Stimulated activated CD4-positive, alpha-beta T cell treated with anti-CD3 and anti-CD28 coated beads, TNF-alpha, amount 100 ng/mL, for 24 hours (primary cell): ENCODE results near the gene ANK2.

Experiments used
- DNase-seq, 3 experiments: peaks; one replicate each; pipeline ENCODE4 v3.0.0-alpha.2; 2020; ENCODE audit warnings: low read depth in 3 of 3

ANK2 gene

DNA sequence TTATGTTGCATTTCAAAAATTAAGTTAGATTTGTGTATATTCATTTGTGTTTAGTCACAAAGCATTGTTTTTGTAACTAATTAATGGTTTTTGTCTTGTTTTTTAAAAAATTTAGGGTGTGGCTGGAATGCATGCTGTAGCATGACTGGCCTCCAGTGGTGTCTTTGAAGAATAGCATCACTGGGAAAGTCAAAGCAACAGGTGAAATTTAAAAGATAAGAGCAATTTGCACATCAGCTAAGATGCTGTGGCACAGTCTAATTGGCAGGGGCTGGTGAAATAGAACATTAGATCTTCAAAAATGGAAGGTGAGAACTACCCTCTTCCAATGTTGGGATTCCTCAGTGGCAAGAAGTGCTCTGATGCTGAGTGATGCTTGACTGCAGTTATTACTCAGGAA lies 45.3 kb downstream of the ANK2 start:
- DNase-seq, result no peak

GRCh38 chr4:113101669-113102068 lies 52.2 kb downstream of the ANK2 start:
- DNase-seq, result no peak

DNA sequence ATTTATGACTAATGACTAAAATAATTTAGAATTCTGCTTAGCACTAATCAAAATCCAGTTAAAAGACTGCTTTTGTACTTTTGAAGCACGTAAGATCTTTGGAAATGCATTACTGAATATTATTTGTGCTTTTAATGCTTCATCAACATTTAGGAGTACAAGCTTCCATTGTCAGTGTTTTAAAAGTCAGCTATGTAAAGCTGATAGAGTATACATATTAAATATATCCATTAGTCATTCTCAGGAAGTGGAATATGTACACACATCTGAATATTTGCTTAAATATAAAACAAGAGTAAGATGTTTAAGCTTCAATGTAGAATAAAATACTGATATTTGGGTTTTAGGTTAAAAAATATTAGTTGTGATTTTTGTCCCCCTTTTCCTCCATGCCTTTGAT lies 54.1 kb downstream of the ANK2 start:
- no peak for DNase-seq

DNA sequence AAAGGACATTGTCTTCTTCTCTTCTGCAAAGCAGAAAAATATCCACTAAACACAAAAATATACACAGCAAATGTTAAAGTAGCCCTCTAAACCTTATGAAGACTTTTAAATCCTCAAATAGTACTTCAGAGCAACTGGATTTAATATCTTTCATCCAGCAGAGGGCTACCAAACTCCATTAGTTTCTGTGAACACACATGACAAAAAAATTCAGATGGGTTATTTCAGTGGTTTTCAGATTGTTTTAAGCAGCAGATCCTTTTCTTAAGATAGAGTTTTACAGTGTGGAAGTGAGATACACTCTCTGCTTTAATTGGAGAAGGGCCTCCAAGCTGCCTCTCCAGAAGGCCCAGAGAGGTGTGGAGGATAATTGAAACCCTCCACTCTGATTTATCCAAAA lies 56.7 kb downstream of the ANK2 start:
- no peak for DNase-seq

DNA sequence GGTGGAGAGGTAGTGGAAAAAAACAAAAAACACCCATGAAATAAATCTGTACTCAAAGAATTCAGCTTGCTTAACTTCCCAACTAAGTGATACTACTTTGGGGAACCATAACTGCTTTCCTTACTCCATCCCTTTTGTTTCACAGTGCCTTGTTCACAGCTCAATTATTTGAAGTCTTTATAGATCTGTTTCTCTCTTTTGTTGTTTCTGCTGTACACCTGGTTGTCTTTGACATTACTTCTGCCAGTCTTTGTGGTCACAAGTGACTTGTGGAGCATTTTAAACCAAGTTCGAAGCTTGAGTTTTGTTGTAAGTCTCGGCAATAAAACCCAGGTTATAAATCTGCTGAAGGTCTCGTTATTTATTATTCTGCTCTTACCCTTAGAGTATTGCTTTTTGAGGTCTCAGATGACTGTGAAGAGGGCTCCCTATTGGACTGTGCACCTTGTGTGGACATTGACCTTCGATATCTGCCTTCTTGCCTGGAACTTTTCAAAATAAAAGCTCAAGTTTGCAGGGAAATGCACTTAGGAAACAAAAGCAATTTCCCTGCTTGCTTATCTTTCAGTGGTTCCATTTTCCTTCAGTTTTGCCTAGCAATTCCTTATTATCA lies 59.8 kb downstream of the ANK2 start:
- DNase-seq, result no peak

- DNase-seq, result no peak
Observed at GRCh38 chr4:113112338-113112978, 63.0 kb downstream of the ANK2 start.

GRCh38 chr4:113113151-113113550 lies 63.7 kb downstream of the ANK2 start:
- DNase-seq, result no peak

DNA sequence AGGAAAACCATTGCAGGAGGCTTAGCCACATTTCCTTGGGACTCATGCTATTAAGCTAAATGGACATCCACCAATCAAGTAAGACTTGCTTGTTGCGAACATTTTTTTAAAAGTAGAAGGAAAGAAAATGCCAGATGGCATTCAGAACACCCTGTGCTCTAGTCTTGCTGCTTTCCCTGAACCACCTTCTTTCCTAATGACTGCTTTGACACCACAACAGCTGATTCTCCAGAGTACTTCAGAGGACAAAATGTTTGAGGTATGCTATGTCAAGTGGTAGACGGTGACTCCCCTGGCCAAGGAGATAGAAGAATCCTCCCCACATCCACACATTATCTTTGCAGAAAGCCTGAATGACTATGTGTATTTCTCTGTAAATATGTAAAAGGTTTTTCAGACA lies 65.4 kb downstream of the ANK2 start:
- DNase-seq, result no peak

GRCh38 chr4:113116414-113117357 lies 67.2 kb downstream of the ANK2 start:
- no peak for DNase-seq

- DNase-seq, result no peak
Observed at GRCh38 chr4:113117358-113117702, 67.9 kb downstream of the ANK2 start.

GRCh38 chr4:113122066-113122465 lies 72.6 kb downstream of the ANK2 start:
- no peak for DNase-seq

DNA sequence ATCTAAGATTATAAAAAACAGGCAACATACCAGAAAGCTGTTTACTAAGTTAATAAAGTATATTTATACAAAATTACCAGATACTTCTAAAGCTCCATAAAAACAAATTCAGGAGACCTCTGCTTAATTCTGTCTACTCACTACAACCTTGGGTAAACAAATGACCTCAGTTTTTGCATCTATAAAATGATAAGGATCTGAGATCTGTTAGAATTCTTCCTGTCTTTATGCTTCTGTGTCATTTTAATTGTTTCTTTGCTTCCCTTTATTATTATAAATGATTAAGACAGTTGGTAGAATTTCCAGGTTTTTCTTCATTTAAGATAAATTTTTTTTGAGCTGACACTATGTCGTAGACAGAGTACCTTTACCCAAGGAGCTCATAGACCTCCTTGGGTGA lies 76.0 kb downstream of the ANK2 start:
- no peak for DNase-seq

DNA sequence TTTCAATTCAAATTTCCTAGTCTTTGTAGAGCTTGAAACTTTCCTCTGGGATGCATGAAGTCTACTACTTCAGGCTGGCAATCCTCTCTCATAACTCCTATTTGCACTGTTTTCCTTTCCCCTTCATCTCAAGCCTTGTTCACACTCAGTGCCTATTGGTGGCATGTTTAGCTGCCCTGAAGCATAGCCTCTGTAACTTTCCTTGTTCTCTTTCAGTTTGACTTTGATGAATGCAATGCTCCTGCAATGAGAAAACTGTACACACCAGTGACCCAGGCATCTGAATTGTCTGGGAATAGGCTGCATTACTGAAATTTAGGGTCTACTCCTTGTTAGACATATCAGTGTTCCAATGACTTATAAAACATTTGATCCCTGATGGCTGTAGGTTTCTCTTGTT lies 81.7 kb downstream of the ANK2 start:
- DNase-seq, result no peak

DNA sequence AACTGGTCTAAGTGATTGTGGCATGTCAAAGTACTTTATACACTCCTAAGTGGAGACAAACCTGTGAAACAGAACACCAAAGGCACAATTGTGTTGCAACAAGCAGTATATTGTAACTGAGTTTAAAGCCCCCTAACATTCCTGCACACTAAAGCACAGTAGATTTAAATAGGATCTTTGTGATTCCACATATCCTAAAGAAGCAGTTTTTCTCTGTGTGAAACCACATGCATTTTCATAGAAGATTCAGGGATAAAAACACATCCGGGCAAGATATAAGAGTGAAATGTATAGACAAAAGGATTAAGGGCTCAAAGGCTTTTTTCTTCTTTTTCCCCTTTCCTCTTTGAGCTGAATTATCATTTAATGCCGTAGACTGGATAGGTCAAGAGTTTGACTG lies 82.2 kb downstream of the ANK2 start:
- DNase-seq, result no peak

DNA sequence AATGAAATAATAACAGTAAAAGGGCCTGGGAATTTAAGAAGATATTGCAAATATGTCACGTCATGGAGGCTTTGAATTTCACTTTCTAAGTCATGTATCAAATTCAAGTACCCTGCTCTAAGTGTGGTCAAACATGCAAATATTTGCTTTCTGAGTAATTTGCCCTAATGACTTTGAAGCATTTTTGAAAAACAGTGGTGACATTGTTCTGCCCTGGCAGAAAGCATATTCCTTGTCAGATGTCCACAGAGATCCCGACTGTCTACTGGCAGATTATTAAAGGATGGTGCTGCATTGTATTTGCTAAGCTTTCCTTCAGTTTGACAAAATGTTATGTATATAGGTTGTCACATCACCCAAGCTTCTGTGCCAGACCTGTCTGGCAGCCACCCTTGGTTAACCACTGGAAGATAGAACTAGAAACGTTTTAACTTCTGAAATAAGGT lies 92.5 kb downstream of the ANK2 start:
- DNase-seq, result no peak

- DNase-seq, result no peak
Observed at GRCh38 chr4:113142351-113142750, 92.9 kb downstream of the ANK2 start.

GRCh38 chr4:113144091-113144490 lies 94.6 kb downstream of the ANK2 start:
- DNase-seq, result no peak

- DNase-seq, result no peak
Observed at GRCh38 chr4:113145147-113145518, 95.7 kb downstream of the ANK2 start.

GRCh38 chr4:113145519-113146291 lies 96.3 kb downstream of the ANK2 start:
- no peak for DNase-seq

DNA sequence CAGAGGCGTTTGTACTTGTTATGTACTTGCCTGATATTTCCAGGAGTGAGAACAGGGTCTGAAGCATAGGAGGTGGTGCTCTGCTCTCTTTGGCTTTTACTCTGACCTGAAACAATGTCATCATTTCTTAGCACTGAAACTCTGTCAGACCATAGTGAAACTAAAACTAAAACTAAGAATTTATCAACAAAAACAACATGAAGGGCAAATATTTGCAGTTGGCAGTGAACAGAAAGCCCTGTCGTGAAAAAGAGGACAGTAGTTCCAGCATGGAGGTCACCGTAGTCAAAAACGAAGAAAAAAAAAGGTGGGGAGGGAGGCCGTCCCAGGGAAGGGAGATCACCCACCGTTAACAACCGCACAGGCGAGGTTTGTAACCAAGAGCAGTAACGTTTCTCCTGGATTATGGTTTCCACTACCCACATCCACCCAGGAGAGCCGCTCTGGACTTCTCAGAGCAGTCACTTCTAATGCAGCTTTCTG lies 97.5 kb downstream of the ANK2 start:
- DNase-seq, result no peak

DNA sequence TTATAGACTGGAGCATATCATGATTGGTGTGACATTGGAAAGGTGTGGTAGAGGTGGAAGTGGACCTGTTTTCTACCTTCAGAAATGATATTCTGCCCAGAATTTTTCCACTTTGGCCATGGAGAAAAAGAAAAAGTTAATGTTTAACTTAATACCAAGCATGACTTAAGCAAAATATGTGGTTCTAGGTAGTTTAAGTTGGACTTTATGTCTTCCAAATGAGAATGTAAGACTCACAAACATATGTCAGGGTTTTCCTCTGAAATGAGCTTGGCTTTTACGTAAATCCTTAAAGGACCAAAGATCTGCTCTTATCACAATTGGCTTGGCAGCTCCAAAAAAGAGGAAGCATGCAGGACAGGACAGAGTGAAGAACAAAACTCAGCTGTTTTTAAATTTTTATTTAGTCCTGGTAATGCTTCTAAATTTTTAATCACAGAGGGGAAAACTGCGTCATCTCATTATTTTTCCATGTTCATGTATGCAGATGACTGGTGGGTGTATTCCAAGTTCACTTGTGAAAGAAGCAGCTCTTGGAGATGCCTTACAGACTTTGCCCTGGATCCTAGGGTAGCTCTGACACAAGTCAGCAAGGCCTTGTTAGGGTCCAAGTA lies 98.2 kb downstream of the ANK2 start:
- DNase-seq, result no peak

DNA sequence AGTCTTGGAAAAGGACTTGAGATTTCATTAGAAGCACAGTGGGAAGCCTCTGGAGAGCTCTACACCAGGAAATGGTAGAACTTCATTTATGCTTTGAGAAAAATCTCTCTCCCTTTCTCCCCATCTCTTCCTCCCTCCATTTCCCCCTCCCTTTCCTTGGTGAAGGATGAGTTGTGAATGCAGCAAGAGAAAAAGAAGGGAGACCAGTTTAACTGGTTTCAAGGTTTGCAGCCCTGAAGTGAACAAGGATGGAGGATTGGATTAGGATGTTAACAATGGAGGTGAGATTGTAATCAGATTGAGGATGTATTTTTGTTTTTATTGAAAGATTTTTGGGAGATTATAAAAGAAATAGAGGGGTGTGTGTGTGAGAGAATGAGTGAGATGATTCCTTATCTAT lies 99.5 kb downstream of the ANK2 start:
- no peak for DNase-seq
